ENCODE data around the gene ANTXR2.

- TF ChIP-seq UBTF (CRISPR knock-in tag; IDR thresholded peaks at IDR 0.05) (no peak), ZNF639 (CRISPR knock-in tag; conservative IDR thresholded peaks at IDR 0.05) (no peak), YY1 (IDR thresholded peaks at IDR 0.05; ENCODE audit: insufficient read depth, insufficient replicate concordance, low read depth, low read length) (no peak), ZNF317 (CRISPR knock-in tag; IDR thresholded peaks at IDR 0.05) (no peak), CTCF (CRISPR knock-in tag; IDR thresholded peaks at IDR 0.05) (no peak), KLF15 (CRISPR knock-in tag; IDR thresholded peaks at IDR 0.05; ENCODE audit: borderline replicate concordance) (no peak), POLR2A (IDR thresholded peaks at IDR 0.05; ENCODE audit: insufficient read depth in 1 of 2, low read depth in 2 of 2, low read length in 2 of 2) (no peak), ZNF747 (CRISPR knock-in tag; IDR thresholded peaks at IDR 0.05; ENCODE audit: borderline replicate concordance) (no peak), KDM5A (IDR thresholded peaks at IDR 0.05; ENCODE audit: borderline replicate concordance, low read length) (no peak), MYC (CRISPR knock-in tag; IDR thresholded peaks at IDR 0.05; ENCODE audit: borderline replicate concordance) (no peak), HOXA9 (CRISPR knock-in tag; IDR thresholded peaks at IDR 0.05; ENCODE audit: borderline replicate concordance) (no peak), ZNF7 (CRISPR knock-in tag; IDR thresholded peaks at IDR 0.05) (no peak)
These were observed 23.1 kb downstream of the ANTXR2 start for GRCh38 chr4:80049813-80050534.

Data from HepG2 (cell line).